ENCODE results near the gene ZNF74.

Gene ZNF74

DNA sequence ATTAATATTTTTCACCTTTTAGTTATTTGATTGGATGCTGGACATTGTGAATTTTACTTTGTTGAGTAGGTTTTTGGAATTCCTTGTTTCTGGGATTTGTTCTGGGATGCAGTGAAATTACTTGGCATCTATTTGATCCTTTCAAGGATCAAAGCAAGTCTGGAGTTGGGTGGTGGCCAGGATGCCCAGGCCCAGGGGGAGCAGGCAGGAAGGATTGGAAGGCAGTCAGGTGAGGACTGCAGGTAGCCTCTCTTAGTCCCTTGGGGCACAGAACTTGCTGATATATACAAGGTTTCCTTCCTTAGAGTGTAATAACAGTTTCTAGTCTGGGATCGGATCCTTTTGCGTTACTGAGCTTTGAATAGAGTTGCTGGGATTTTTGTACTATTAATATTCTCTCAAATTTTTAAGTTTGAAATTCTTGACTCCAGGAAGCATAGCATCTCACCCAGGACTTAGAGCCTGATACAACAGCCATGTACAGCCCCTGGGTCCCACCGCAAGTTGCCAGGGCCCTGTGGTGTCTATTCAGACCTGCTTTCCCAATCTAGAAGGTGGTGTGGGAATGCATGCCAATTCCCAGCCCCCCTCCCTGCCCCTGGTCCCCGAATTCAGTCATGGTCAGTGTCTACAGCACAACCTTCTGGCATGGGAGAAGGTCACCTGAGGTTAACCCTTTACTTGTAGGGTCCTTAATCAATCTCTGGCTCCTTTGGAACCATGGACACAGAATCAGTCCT is 6.1 kb downstream of the ZNF74 start:
- ATAC-seq (ENCODE audit: insufficient read depth, low read depth) (no peak), DNase-seq (no peak)
- Histone ChIP-seq H3K79me2 (ENCODE audit: insufficient read depth, low read length) (peaks cover 53% of the 10 kb centered on the region), H3K4me1 (ENCODE audit: insufficient read depth, low read length) (peaks cover 22% of the 10 kb centered on the region), H3K36me3 (ENCODE audit: insufficient read depth, low read length) (peaks cover 56% of the 10 kb centered on the region), H3K4me2 (ENCODE audit: insufficient read depth, low read length) (no peak overlapping the region), H3K27ac (ENCODE audit: low read length) (no peak overlapping the region), H3K27me3 (ENCODE audit: insufficient read depth, low read length, poor library complexity) (no peaks in the 10 kb centered on the region), H3K9ac (ENCODE audit: low read depth, low read length) (no peak overlapping the region), H3K9me3 (ENCODE audit: insufficient read depth, low read length, severe bottlenecking) (no peaks in the 10 kb centered on the region), H2AFZ (ENCODE audit: low read depth, low read length) (no peak overlapping the region), H4K20me1 (ENCODE audit: insufficient read depth, low read length) (peaks cover 14% of the 10 kb centered on the region), H3K4me3 (ENCODE audit: low read depth in 1 of 2, low read length in 2 of 2) (no peak overlapping the region)
- TF ChIP-seq, protein P1, sequence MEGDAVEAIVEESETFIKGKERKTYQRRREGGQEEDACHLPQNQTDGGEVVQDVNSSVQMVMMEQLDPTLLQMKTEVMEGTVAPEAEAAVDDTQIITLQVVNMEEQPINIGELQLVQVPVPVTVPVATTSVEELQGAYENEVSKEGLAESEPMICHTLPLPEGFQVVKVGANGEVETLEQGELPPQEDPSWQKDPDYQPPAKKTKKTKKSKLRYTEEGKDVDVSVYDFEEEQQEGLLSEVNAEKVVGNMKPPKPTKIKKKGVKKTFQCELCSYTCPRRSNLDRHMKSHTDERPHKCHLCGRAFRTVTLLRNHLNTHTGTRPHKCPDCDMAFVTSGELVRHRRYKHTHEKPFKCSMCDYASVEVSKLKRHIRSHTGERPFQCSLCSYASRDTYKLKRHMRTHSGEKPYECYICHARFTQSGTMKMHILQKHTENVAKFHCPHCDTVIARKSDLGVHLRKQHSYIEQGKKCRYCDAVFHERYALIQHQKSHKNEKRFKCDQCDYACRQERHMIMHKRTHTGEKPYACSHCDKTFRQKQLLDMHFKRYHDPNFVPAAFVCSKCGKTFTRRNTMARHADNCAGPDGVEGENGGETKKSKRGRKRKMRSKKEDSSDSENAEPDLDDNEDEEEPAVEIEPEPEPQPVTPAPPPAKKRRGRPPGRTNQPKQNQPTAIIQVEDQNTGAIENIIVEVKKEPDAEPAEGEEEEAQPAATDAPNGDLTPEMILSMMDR (IDR thresholded peaks at IDR 0.05; ENCODE audit: borderline replicate concordance, extremely low read depth, low read length, poor library complexity, severe bottlenecking), result no peak

DNA sequence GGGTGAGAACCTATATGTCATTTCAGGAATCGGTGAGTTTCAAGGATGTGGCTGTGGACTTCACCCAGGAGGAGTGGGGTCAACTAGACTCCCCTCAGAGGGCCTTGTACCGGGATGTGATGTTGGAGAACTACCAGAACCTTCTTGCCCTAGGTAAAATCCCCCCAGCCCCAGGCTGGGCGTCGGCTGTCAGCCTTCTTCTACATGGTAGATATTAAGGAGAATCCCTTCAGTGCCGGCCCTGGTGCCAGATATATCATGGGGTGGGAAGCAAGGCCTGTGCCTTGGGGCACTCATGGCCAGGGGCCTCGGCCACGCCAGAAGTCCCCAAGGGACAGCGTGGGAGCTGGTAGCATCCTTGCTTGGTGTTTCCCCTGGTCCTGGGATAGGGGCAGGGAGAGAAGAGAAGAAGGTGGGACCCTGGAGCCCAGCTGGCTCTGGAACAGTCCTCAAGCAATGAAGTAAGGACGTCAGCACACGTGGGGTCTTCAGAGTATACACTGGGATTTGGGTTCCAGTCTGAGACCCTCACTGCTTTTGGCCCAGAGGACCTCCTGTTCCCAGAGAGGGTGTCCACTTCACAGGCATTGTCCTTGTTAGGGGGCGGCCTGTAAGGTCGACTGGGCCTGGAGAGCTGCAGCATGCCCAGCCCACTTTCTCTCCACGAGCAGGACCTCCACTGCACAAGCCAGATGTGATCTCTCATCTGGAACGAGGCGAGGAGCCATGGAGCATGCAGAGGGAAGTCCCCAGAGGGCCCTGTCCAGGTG is 6.8 kb downstream of the ZNF74 start:
- H3K4me3 ChIP-seq (ENCODE audit: low read depth in 1 of 2, low read length in 2 of 2), result no peak overlapping the region
- DNase-seq (no peak), ATAC-seq (ENCODE audit: insufficient read depth, low read depth) (no peak)
- peaks cover 46% of the 10 kb centered on the region for H3K79me2 ChIP-seq (ENCODE audit: insufficient read depth, low read length)
- H3K9ac ChIP-seq (ENCODE audit: low read depth, low read length), result no peak overlapping the region
- no peak overlapping the region for H3K4me2 ChIP-seq (ENCODE audit: insufficient read depth, low read length)
- TF ChIP-seq, protein P1 (IDR thresholded peaks at IDR 0.05; ENCODE audit: borderline replicate concordance, extremely low read depth, low read length, poor library complexity, severe bottlenecking), result no peak
- no peak for TF ChIP-seq EZH2 (IDR thresholded peaks at IDR 0.05; ENCODE audit: borderline replicate concordance, low read depth, low read length, severe bottlenecking)
- H3K36me3 ChIP-seq (ENCODE audit: insufficient read depth, low read length), result peaks cover 63% of the 10 kb centered on the region
- no peak overlapping the region for H2AFZ ChIP-seq (ENCODE audit: low read depth, low read length)
- no peak overlapping the region for H3K27ac ChIP-seq (ENCODE audit: low read length)
- H3K27me3 ChIP-seq (ENCODE audit: insufficient read depth, low read length, poor library complexity), result no peaks in the 10 kb centered on the region
- H3K4me1 ChIP-seq (ENCODE audit: insufficient read depth, low read length), result peaks cover 15% of the 10 kb centered on the region
- peaks cover 14% of the 10 kb centered on the region for H4K20me1 ChIP-seq (ENCODE audit: insufficient read depth, low read length)
- H3K9me3 ChIP-seq (ENCODE audit: insufficient read depth, low read length, severe bottlenecking), result no peaks in the 10 kb centered on the region

DNA sequence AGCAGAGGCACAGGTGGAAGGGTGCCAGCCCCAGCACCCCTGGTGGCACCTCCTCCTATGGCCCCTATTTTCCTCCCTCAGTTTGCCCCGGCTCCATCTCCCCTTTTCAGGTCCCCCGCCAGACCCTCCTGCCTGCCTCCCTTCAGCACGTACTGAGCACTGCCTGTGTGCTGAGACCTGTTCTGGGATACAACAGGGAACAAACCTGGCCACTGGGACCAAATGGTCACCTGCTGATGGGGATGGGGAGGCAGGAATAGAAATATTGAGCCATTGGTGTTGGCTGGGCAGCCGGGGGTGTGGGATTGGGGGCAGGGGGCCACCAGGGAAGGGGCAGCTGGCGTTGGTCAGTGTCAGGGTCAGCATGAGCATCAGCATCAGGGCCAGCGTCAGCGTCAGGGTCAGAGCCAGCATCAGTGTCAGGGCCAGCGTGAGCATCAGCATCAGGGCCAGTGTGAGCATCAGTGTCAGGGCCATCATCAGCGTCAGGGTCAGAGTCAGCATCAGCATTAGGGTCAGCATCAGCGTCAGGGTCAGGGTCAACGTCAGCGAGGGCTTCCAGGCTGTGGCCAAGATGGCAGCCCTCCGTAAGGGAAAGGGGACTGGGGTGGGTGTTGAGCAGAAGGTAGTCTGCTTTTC is 7.5 kb downstream of the ZNF74 start:
- DNase-seq (no peak), ATAC-seq (ENCODE audit: insufficient read depth, low read depth) (no peak)
- Histone ChIP-seq H3K79me2 (ENCODE audit: insufficient read depth, low read length) (peaks cover 38% of the 10 kb centered on the region), H3K27me3 (ENCODE audit: insufficient read depth, low read length, poor library complexity) (no peaks in the 10 kb centered on the region), H3K4me3 (ENCODE audit: low read depth in 1 of 2, low read length in 2 of 2) (no peak overlapping the region), H3K9me3 (ENCODE audit: insufficient read depth, low read length, severe bottlenecking) (no peaks in the 10 kb centered on the region), H4K20me1 (ENCODE audit: insufficient read depth, low read length) (peaks cover 18% of the 10 kb centered on the region), H3K27ac (ENCODE audit: low read length) (no peak overlapping the region), H2AFZ (ENCODE audit: low read depth, low read length) (no peak overlapping the region), H3K9ac (ENCODE audit: low read depth, low read length) (no peak overlapping the region), H3K4me1 (ENCODE audit: insufficient read depth, low read length) (peaks cover 8% of the 10 kb centered on the region), H3K36me3 (ENCODE audit: insufficient read depth, low read length) (peaks cover 70% of the 10 kb centered on the region), H3K4me2 (ENCODE audit: insufficient read depth, low read length) (no peak overlapping the region)
- TF ChIP-seq EZH2 (IDR thresholded peaks at IDR 0.05; ENCODE audit: borderline replicate concordance, low read depth, low read length, severe bottlenecking), result no peak
- TF ChIP-seq, protein P1 (IDR thresholded peaks at IDR 0.05; ENCODE audit: borderline replicate concordance, extremely low read depth, low read length, poor library complexity, severe bottlenecking), result no peak

Data from DND-41 (cell line).